MM.1S (cell line): ENCODE measurements around the gene LAMA3.

Source experiments
- EZH2 ChIP-seq: fragments of 300-600 bp; sonication (generic); optimal IDR thresholded peaks from 2 replicates; pipeline ENCODE3; 2017; ENCODE audit warnings: low read depth, mild to moderate bottlenecking, antibody characterized with exemption, low read length, mixed read lengths
- TF ChIP-seq, protein P1 (sequence below): fragments of 300-600 bp; sonication (generic); IDR thresholded peaks from 2 replicates; pipeline ENCODE4 v1.5.1; 2016; ENCODE audit warnings: antibody characterized with exemption, low read length, mixed read lengths

DNA sequence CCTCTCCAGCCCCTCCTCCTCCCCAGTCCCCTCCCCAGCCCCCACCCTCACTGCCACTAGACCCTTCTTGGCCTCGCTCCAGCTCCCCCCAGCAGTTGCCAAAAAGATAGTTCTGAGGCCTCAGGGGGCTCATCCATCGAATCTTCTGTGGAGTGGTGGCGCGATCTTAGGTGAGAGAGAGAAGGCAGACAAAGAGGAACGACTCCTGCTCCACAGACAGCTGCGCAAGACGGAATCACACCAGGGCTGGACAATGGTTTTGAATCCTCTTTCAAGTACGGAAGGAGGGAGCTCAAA lies 68.1 kb downstream of the LAMA3 start:
- TF ChIP-seq, protein P1, sequence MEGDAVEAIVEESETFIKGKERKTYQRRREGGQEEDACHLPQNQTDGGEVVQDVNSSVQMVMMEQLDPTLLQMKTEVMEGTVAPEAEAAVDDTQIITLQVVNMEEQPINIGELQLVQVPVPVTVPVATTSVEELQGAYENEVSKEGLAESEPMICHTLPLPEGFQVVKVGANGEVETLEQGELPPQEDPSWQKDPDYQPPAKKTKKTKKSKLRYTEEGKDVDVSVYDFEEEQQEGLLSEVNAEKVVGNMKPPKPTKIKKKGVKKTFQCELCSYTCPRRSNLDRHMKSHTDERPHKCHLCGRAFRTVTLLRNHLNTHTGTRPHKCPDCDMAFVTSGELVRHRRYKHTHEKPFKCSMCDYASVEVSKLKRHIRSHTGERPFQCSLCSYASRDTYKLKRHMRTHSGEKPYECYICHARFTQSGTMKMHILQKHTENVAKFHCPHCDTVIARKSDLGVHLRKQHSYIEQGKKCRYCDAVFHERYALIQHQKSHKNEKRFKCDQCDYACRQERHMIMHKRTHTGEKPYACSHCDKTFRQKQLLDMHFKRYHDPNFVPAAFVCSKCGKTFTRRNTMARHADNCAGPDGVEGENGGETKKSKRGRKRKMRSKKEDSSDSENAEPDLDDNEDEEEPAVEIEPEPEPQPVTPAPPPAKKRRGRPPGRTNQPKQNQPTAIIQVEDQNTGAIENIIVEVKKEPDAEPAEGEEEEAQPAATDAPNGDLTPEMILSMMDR, result no peak
- TF ChIP-seq EZH2, result no peak
